Gastroesophageal sphincter (tissue), 4 donors: Measurements from ENCODE around the gene PPP6R2. TPM values are rescaled to one million over a fixed set of nuclear protein-coding genes. Genes with fewer than 3 reads are reported as not detected.
"Not testable (repeated sequence)": the region's sequence is repeated elsewhere in the genome, so short reads cannot be mapped to it uniquely, and the experiment has no call there.

Experiments
- ATAC-seq: fragments of 150-250 bp; one replicate; pipeline ENCODE4 v1.9.1; 2016; ENCODE audit warnings: mild to moderate bottlenecking, moderate library complexity
- H3K27ac ChIP-seq, 4 donors: fragments of 200-600 bp; sonication (generic) in 3 of 4; 1 replicate in 3 of 4; 2 replicates in 1 of 4; pipeline ENCODE4 v1.5.1; 2016 to 2019
- H3K27me3 ChIP-seq: fragments of 200-600 bp; sonication (generic); one replicate; pipeline ENCODE4 v1.5.1; 2019
- H3K36me3 ChIP-seq, 2 donors: fragments of 200-600 bp; sonication (generic); one replicate each; pipeline ENCODE4 v1.5.1; 2019; ENCODE audit warnings: control low read depth in 1 of 2
- H3K4me1 ChIP-seq, 3 donors: fragments of 200-600 bp; sonication (generic); 1 replicate in 2 of 3; 2 replicates in 1 of 3; pipeline ENCODE4 v1.5.1; 2016 to 2019; ENCODE audit warnings: control low read depth in 2 of 3
- H3K4me3 ChIP-seq, 2 donors: fragments of 200-600 bp; sonication (generic); one replicate each; pipeline ENCODE4 v1.5.1; 2019; ENCODE audit warnings: mild to moderate bottlenecking in 1 of 2, moderate library complexity in 1 of 2
- H3K9me3 ChIP-seq, 3 donors: fragments of 200-600 bp; sonication (generic); one replicate each; pipeline ENCODE4 v1.5.1; 2017 to 2019; ENCODE audit warnings: control low read depth in 2 of 3
- CTCF ChIP-seq, 4 experiments: fragments of 200-600 bp in 2 of 4; fragments of 450-650 bp in 2 of 4; sonication (generic) in 1 of 4; IDR thresholded peaks; one replicate each; pipeline ENCODE4 v1.5.1; 2017 to 2019; ENCODE audit warnings: antibody characterized with exemption in 4 of 4, mild to moderate bottlenecking in 2 of 4, moderate library complexity in 2 of 4
- EP300 ChIP-seq: sonication (generic); formaldehyde crosslinking; IDR thresholded peaks from one replicate; pipeline ENCODE4 v1.6.1; 2017; ENCODE audit warnings: antibody characterized with exemption, mild to moderate bottlenecking
- POLR2A ChIP-seq, 2 donors: fragments of 450-650 bp; IDR thresholded peaks; one replicate each; pipeline ENCODE4 v1.6.1; 2017; ENCODE audit warnings: antibody characterized with exemption in 2 of 2, mild to moderate bottlenecking in 2 of 2, moderate library complexity in 1 of 2
- POLR2AphosphoS5 ChIP-seq: sonication (generic); formaldehyde crosslinking; IDR thresholded peaks from one replicate; pipeline ENCODE4 v1.6.1; 2017; ENCODE audit warnings: antibody characterized with exemption
- WGBS, 2 donors: methylation state at CpG; one replicate each; pipeline ENCODE4 v1.1.5; 2018; ENCODE audit warnings: low coverage in 1 of 2; 5-methylcytosine and 5-hydroxymethylcytosine counted together
- total RNA-seq, 4 donors: library from RNA; depleted of rRNA; stranded (reverse); fragments of >200 nt; gene quantifications; one replicate each; pipeline ENCODE4 v1.1.0, GENCODE V29; 2016

Gene PPP6R2
- total RNA-seq, 4 donors from 2014 or later: 52.2 to 73.5 (median 64.2) TPM

- whole genome bisulfite sequencing, 2 donors: no CpG with 5 or more reads among the region's 10 CpGs
- H3K36me3 ChIP-seq: no peaks in the 10 kb centered on the region
- H3K4me1 ChIP-seq: peaks cover 0 to 3% (median 0%) of the 10 kb centered on the region in 3 donors
- no peak overlapping the region for H3K4me3 ChIP-seq
- no peak for ATAC-seq
- H3K9me3 ChIP-seq: no peaks in the 10 kb centered on the region
- H3K27ac ChIP-seq: no peak overlapping the region
- TF ChIP-seq POLR2A (IDR thresholded peaks at IDR 0.05) (no peak), POLR2AphosphoS5 (no peak), CTCF (IDR thresholded peaks at IDR 0.05) (no peak), EP300 (no peak)
- H3K27me3 ChIP-seq: no peaks in the 10 kb centered on the region
Measured at GRCh38 chr22:50320671-50321325, 22.3 kb upstream of the PPP6R2 start.

GRCh38 chr22:50322382-50323104 lies 20.6 kb upstream of the PPP6R2 start:
- H3K4me1 ChIP-seq: peaks cover 0 to 15% (median 6%) of the 10 kb centered on the region in 3 donors
- 71 to 83% methylated on average over 3 to 4 of the region's 10 CpGs for WGBS, 2 donors
- H3K27me3 ChIP-seq, H3K9me3 ChIP-seq, H3K27ac ChIP-seq, H3K4me3 ChIP-seq, ATAC-seq, H3K36me3 ChIP-seq: not testable (repeated sequence)

GRCh38 chr22:50323900-50324299 lies 19.2 kb upstream of the PPP6R2 start:
- WGBS, 2 donors: 100% methylated on average over 1 of the region's 5 CpGs
- H3K4me1 ChIP-seq: peaks cover 0 to 22% (median 10%) of the 10 kb centered on the region in 3 donors

GRCh38 chr22:50325444-50326224 lies 17.5 kb upstream of the PPP6R2 start:
- H3K27me3 ChIP-seq: no peaks in the 10 kb centered on the region

More at GRCh38 chr22:50323900-50324299, 19.2 kb upstream of the PPP6R2 start:
- H3K9me3 ChIP-seq: no peaks in the 10 kb centered on the region
- H3K36me3 ChIP-seq: no peaks in the 10 kb centered on the region
- no peak overlapping the region for H3K4me3 ChIP-seq
- no peak for TF ChIP-seq POLR2A (IDR thresholded peaks at IDR 0.05)
- no peak for TF ChIP-seq CTCF (IDR thresholded peaks at IDR 0.05)
- TF ChIP-seq POLR2AphosphoS5: no peak
- no peak for TF ChIP-seq EP300
- no peaks in the 10 kb centered on the region for H3K27me3 ChIP-seq
- no peak overlapping the region for H3K27ac ChIP-seq
- no peak for ATAC-seq

More at GRCh38 chr22:50325444-50326224, 17.5 kb upstream of the PPP6R2 start:
- Histone ChIP-seq H3K36me3 (no peaks in the 10 kb centered on the region), H3K4me3 (peak overlapping the region in 1 of 2 donors; percentile 87), H3K4me1 (peaks cover 0 to 22% (median 10%) of the 10 kb centered on the region in 3 donors), H3K27ac (no peak overlapping the region), H3K9me3 (no peaks in the 10 kb centered on the region)
- 67 to 89% methylated on average over 5 to 10 of the region's 19 CpGs for WGBS, 2 donors
- TF ChIP-seq CTCF (IDR thresholded peaks at IDR 0.05) (no peak), POLR2A (IDR thresholded peaks at IDR 0.05) (no peak), POLR2AphosphoS5 (no peak), EP300 (no peak)
- no peak for ATAC-seq
